Mucosa of stomach (tissue), 1 donor: Measurements from ENCODE around the gene RRP1.

Experiments used
- H3K27me3 ChIP-seq: one replicate; pipeline ENCODE4 v1.7.0; 2013; ENCODE audit warnings: mild to moderate bottlenecking, low read length; ENCODE audit not compliant: control insufficient read depth, insufficient read depth
- H3K36me3 ChIP-seq: one replicate; pipeline ENCODE4 v1.7.0; 2013; ENCODE audit warnings: low read length; ENCODE audit not compliant: control insufficient read depth, insufficient read depth
- H3K4me1 ChIP-seq: one replicate; pipeline ENCODE4 v1.7.0; 2013; ENCODE audit warnings: mild to moderate bottlenecking, low read length; ENCODE audit not compliant: control insufficient read depth, insufficient read depth
- H3K4me3 ChIP-seq: one replicate; pipeline ENCODE4 v1.7.0; 2013; ENCODE audit warnings: low read length
- H3K9ac ChIP-seq: one replicate; pipeline ENCODE4 v1.7.0; 2013; ENCODE audit warnings: mild to moderate bottlenecking, low read length, moderate library complexity
- H3K9me3 ChIP-seq: one replicate; pipeline ENCODE4 v1.7.0; 2013; ENCODE audit warnings: mild to moderate bottlenecking, low read length, moderate library complexity; ENCODE audit not compliant: control insufficient read depth
- donor health status: Pancreatic carcinoma.

The RRP1 gene

DNA sequence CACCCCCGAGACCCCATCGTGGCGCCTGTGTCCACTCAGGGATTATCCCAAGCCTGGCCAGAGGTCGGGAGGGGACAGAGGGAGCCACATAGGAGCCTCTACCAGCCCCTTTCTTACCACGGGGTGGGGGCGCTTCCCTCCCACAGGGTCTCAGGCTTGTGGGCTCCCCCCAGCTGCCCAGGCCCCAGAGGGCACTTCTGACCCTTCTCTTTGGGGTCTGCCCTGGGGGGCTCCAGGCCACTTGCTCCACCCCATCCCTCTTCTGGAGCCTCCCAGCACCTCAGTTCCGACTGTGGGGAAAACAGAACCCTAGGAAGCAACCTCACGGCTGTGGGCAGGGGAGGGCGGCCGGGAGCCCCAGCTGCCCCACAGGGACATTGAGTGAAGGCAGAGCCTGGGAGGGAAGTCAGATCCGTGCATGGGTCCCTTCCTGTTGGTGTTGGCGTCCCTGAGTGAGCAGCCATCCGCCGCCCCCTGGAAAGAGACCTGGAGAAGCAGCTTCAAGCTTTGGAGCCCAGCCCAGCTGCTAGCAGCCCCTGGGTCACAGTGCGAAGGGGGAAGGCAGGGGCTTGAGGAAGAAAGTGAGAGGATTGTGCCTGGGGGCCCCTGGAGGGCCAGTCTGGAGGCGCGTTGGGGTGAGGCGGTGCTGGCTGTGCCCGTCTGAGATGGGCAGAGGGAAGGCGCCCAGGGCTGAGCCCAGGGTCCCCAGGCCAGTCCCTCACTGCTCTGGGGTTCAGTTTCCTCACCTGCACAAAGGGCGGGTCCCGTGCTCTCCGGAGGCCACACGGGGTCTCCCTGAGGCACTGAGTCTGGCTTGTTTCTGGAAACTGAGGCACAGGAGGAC lies 22.1 kb downstream of the RRP1 start:
- Histone ChIP-seq H3K4me3 (peak overlapping the region; percentile 60), H3K36me3 (no peaks in the 10 kb centered on the region), H3K27me3 (no peaks in the 10 kb centered on the region), H3K4me1 (peaks cover 49% of the 10 kb centered on the region), H3K9me3 (no peaks in the 10 kb centered on the region), H3K9ac (peak overlapping the region; percentile 61)

DNA sequence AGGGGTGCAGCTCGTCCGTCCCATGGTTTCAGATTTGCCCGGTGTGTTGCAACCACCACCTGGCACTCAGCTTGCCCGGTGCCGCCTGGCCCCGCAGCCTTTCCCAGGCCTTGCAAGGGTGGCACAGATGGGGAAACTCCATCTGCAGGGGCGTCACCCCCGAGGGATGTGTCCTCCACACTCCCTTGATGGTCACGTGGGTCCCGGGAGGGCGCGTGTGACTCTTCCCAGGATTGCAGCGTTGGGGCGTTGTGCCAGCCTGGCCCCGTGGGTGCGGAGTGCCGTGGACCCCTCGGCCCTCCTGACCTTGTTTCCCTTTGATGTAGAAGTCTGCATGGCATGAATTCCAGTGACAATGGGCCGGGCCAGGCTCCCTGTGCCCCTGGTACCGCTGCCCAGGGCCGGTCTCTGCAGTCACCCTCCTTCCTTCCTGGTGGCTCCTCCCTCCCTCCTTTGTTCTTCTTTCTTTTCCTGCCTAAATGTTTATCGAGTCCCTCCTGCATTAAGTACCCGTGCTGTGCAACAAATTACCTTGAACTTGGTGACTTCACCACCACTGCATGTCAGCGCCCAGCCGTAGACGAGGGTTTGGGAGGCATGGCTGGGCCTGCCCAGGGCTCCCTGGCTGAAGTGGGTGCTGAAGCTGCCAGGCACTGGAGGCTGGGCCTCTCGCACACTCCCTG lies 22.9 kb downstream of the RRP1 start:
- peaks cover 49% of the 10 kb centered on the region for H3K4me1 ChIP-seq
- no peaks in the 10 kb centered on the region for H3K9me3 ChIP-seq
- peak overlapping the region; percentile 60 for H3K4me3 ChIP-seq
- peak overlapping the region; percentile 31 for H3K9ac ChIP-seq
- no peaks in the 10 kb centered on the region for H3K36me3 ChIP-seq
- no peaks in the 10 kb centered on the region for H3K27me3 ChIP-seq

DNA sequence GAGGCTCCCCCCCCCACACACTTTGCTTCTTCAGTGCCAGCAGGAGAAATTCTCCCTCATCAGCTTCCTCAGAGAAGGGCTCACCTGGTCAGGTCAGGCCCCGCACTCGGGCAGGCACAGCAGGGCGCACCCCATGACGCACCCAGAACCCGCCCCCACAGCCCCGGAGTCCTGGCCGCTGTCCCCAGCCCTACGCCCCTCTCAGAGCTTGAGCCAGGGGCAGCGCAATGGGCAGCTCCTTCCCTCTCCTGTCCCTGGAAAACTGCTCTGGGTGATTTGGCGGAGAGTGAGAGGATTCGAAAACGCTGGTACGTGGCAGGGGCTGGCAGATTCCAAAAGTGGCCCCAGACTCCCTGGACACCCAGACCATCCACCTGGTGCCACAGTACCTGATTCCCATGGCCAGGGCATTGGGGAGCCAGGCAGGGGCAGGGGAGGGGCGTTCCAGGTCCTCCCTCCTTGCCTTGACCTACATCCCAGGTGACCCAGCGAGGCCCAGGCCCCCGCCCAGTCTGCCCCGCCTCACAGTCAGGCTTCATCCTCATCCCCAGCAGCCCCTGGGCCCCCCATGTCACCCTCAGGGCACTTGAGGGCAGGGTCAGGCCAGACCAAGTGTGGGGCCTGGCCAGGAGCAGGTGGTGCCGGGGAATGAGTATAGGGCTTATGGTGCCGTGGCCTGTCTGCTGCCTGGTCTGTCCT lies 23.7 kb downstream of the RRP1 start:
- H3K4me3 ChIP-seq = no peak overlapping the region
- H3K4me1 ChIP-seq = peaks cover 49% of the 10 kb centered on the region
- H3K36me3 ChIP-seq = no peaks in the 10 kb centered on the region
- no peak overlapping the region for H3K9ac ChIP-seq
- no peaks in the 10 kb centered on the region for H3K27me3 ChIP-seq
- no peaks in the 10 kb centered on the region for H3K9me3 ChIP-seq

DNA sequence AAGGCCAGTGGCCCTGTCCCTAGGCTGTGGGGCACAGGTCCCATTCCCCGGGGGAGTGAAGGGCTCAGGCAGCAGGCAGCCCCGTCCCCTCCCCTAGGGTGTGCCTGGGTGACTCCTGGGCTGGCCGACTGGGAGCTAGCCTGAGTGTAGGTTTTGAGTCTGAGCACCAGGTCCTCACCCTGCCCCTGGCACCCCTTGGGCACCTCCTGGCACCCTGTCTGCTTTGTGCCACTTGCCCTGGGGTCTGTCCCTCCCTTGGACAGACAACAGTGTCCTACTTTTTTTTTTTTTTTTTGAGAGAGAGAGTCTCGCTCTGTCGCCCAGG lies 24.2 kb downstream of the RRP1 start:
- no peaks in the 10 kb centered on the region for H3K27me3 ChIP-seq
- peaks cover 49% of the 10 kb centered on the region for H3K4me1 ChIP-seq
- no peaks in the 10 kb centered on the region for H3K36me3 ChIP-seq
- peaks cover 1% of the 10 kb centered on the region for H3K9me3 ChIP-seq
- no peak overlapping the region for H3K9ac ChIP-seq
- H3K4me3 ChIP-seq = no peak overlapping the region

GRCh38 chr21:43814215-43815106 lies 25.1 kb downstream of the RRP1 start:
- H3K9ac ChIP-seq = no peak overlapping the region
- H3K36me3 ChIP-seq = no peaks in the 10 kb centered on the region
- no peak overlapping the region for H3K4me3 ChIP-seq
- H3K27me3 ChIP-seq = no peaks in the 10 kb centered on the region
- peaks cover 49% of the 10 kb centered on the region for H3K4me1 ChIP-seq
- peaks cover 6% of the 10 kb centered on the region for H3K9me3 ChIP-seq

GRCh38 chr21:43815107-43815613 lies 25.8 kb downstream of the RRP1 start:
- H3K4me3 ChIP-seq = no peak overlapping the region
- H3K9me3 ChIP-seq = peaks cover 6% of the 10 kb centered on the region
- H3K9ac ChIP-seq = no peak overlapping the region
- H3K36me3 ChIP-seq = no peaks in the 10 kb centered on the region
- H3K4me1 ChIP-seq = peaks cover 49% of the 10 kb centered on the region
- H3K27me3 ChIP-seq = no peaks in the 10 kb centered on the region

GRCh38 chr21:43815991-43816390 lies 26.6 kb downstream of the RRP1 start:
- Histone ChIP-seq H3K9me3 (peaks cover 6% of the 10 kb centered on the region), H3K4me1 (peaks cover 41% of the 10 kb centered on the region), H3K4me3 (no peak overlapping the region), H3K36me3 (no peaks in the 10 kb centered on the region), H3K9ac (no peak overlapping the region), H3K27me3 (no peaks in the 10 kb centered on the region)

- Histone ChIP-seq H3K36me3 (no peaks in the 10 kb centered on the region), H3K27me3 (no peaks in the 10 kb centered on the region), H3K9me3 (peaks cover 6% of the 10 kb centered on the region), H3K9ac (no peak overlapping the region), H3K4me3 (no peak overlapping the region), H3K4me1 (peaks cover 35% of the 10 kb centered on the region)
Measured at GRCh38 chr21:43816611-43817071, 27.3 kb downstream of the RRP1 start.

GRCh38 chr21:43817157-43818086 lies 28.0 kb downstream of the RRP1 start:
- H3K4me3 ChIP-seq = no peak overlapping the region
- peaks cover 6% of the 10 kb centered on the region for H3K9me3 ChIP-seq
- no peaks in the 10 kb centered on the region for H3K27me3 ChIP-seq
- H3K9ac ChIP-seq = no peak overlapping the region
- peaks cover 27% of the 10 kb centered on the region for H3K4me1 ChIP-seq
- no peaks in the 10 kb centered on the region for H3K36me3 ChIP-seq

GRCh38 chr21:43818685-43819084 lies 29.3 kb downstream of the RRP1 start:
- Histone ChIP-seq H3K4me1 (peaks cover 16% of the 10 kb centered on the region), H3K36me3 (no peaks in the 10 kb centered on the region)

More at GRCh38 chr21:43818685-43819084, 29.3 kb downstream of the RRP1 start:
- Histone ChIP-seq H3K27me3 (no peaks in the 10 kb centered on the region), H3K9me3 (peaks cover 6% of the 10 kb centered on the region), H3K9ac (no peak overlapping the region), H3K4me3 (no peak overlapping the region)
